Natural killer cell (primary cell): ENCODE measurements around the gene KRT13. TPM values are rescaled to one million over a fixed set of nuclear protein-coding genes. Genes with fewer than 3 reads are reported as not detected.
"Not testable (repeated sequence)": the region's sequence is repeated elsewhere in the genome, so short reads cannot be mapped to it uniquely, and the experiment has no call there.

Experiments
- ATAC-seq, 3 donors: fragments of 150-1000 bp in 2 of 3; fragments of 200-7000 bp in 1 of 3; cut with Tn5 transposase; 1 replicate in 1 of 3; 2 replicates in 2 of 3; pipeline ENCODE4 v1.10.0; 2021; ENCODE audit warnings: mild to moderate bottlenecking in 2 of 3, moderate library complexity in 2 of 3
- DNase-seq, 2 donors: peaks; one replicate each; pipeline versions ENCODE4 v3.0.0 to v3.0.0-alpha.2; 2013 to 2021; ENCODE audit warnings: mixed read lengths in 1 of 2
- H3K27ac ChIP-seq: one replicate; pipeline ENCODE4 v1.5.1; 2013; ENCODE audit warnings: mild to moderate bottlenecking, low read length
- H3K27me3 ChIP-seq: one replicate; pipeline ENCODE4 v1.6.1; 2013; ENCODE audit warnings: low read length; ENCODE audit not compliant: control insufficient read depth, insufficient read depth
- H3K36me3 ChIP-seq: one replicate; pipeline ENCODE4 v1.6.1; 2013; ENCODE audit warnings: low read length; ENCODE audit not compliant: control insufficient read depth, insufficient read depth
- H3K4me1 ChIP-seq: one replicate; pipeline ENCODE4 v1.6.1; 2013; ENCODE audit warnings: low read length; ENCODE audit not compliant: control insufficient read depth, insufficient read depth
- H3K4me3 ChIP-seq: one replicate; pipeline ENCODE4 v1.5.1; 2013; ENCODE audit warnings: low read length
- H3K9me3 ChIP-seq: one replicate; pipeline ENCODE4 v1.6.1; 2013; ENCODE audit warnings: low read length; ENCODE audit not compliant: control insufficient read depth, insufficient read depth
- H3K27ac Mint-ChIP-seq, 2 donors: one replicate each; pipeline ENCODE4 v1.8.0; 2022; ENCODE audit warnings: mild to moderate bottlenecking in 2 of 2, mixed read lengths in 2 of 2, moderate library complexity in 1 of 2
- H3K27me3 Mint-ChIP-seq, 2 donors: one replicate each; pipeline ENCODE4 v1.8.0; 2022; ENCODE audit warnings: low read depth in 2 of 2, mixed read lengths in 2 of 2
- H3K36me3 Mint-ChIP-seq: one replicate; pipeline ENCODE4 v1.8.0; 2022; ENCODE audit warnings: mixed read lengths
- H3K4me1 Mint-ChIP-seq, 2 donors: one replicate each; pipeline ENCODE4 v1.8.0; 2022; ENCODE audit warnings: mixed read lengths in 2 of 2
- H3K4me3 Mint-ChIP-seq: one replicate; pipeline ENCODE4 v1.8.0; 2022; ENCODE audit warnings: mild to moderate bottlenecking, moderate library complexity, mixed read lengths
- H3K9me3 Mint-ChIP-seq, 2 donors: one replicate each; pipeline ENCODE4 v1.8.0; 2022; ENCODE audit warnings: mixed read lengths in 2 of 2
- WGBS: methylation state at CpG from one replicate; pipeline ENCODE4 v1.1.7; 2013; ENCODE audit warnings: missing lambda C conversion rate; ENCODE audit not compliant: insufficient coverage; 5-methylcytosine and 5-hydroxymethylcytosine counted together
- intact Hi-C: fragments of 100-400 bp; cut with micrococcal nuclease; formaldehyde crosslinking; loops from one replicate; pipeline ENCODE4 v1.14.2; 2022
- total RNA-seq, 4 donors: library from RNA; stranded (reverse); fragments of 120-200 nt in 1 of 4; gene quantifications; one replicate each; pipeline versions ENCODE4 v1.2.3 to v1.2.4, GENCODE V29; 2013 to 2022
- TF ChIP-seq, protein P1 (sequence below): fragments of 200-600 bp; IDR thresholded peaks from one replicate; pipeline ENCODE4 v1.8.0; 2022; ENCODE audit warnings: antibody characterized with exemption

Gene KRT13
- total RNA-seq, 3 donors from 2014 or later (not counting 1 experiment from before 2014, with no cell fraction given): not detected

DNA sequence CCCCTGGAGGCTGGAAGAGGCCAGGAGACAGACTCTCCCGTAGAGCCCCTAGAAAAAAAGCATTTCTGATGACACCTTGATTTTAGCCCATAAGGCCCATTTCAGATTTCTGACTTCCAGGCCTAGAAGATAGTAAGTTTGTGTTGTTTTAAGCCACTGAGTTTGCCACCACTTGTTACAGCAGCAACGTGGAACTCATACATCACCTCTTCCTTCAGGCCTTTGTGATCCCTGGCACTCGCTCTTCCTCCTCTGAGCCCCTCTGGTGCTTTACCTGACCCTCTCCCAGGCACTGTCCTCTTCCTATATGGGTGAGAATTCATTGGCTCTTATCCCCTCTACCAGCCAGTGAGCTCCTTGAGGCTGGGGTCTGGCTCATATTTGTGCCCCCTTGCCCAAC, 41.4 kb upstream of the KRT13 start:
- Histone ChIP-seq H3K36me3 (no peaks in the 10 kb centered on the region), H3K27ac (no peak overlapping the region), H3K27me3 (no peaks in the 10 kb centered on the region), H3K4me3 (no peak overlapping the region), H3K9me3 (no peaks in the 10 kb centered on the region), H3K4me1 (peaks cover 17% of the 10 kb centered on the region)
- TF ChIP-seq, protein P1, sequence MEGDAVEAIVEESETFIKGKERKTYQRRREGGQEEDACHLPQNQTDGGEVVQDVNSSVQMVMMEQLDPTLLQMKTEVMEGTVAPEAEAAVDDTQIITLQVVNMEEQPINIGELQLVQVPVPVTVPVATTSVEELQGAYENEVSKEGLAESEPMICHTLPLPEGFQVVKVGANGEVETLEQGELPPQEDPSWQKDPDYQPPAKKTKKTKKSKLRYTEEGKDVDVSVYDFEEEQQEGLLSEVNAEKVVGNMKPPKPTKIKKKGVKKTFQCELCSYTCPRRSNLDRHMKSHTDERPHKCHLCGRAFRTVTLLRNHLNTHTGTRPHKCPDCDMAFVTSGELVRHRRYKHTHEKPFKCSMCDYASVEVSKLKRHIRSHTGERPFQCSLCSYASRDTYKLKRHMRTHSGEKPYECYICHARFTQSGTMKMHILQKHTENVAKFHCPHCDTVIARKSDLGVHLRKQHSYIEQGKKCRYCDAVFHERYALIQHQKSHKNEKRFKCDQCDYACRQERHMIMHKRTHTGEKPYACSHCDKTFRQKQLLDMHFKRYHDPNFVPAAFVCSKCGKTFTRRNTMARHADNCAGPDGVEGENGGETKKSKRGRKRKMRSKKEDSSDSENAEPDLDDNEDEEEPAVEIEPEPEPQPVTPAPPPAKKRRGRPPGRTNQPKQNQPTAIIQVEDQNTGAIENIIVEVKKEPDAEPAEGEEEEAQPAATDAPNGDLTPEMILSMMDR: no peak
- peaks cover 9 to 23% of the 10 kb centered on the region in 2 donors for H3K4me1 Mint-ChIP-seq
- WGBS: 88% methylated on average over 3 of the region's 3 CpGs
- ATAC-seq (no peak), DNase-seq (no peak)
- H3K27ac Mint-ChIP-seq: peak overlapping the region in 1 of 2 donors; percentile 47
- peaks cover 6 to 17% of the 10 kb centered on the region in 2 donors for H3K27me3 Mint-ChIP-seq
- no peaks in the 10 kb centered on the region for H3K36me3 Mint-ChIP-seq
- intact Hi-C loops: loop anchor here (5.0 kb wide), 1 partner anchor 640 kb away; no protein-coding TSS in a partner anchor
- no peak overlapping the region for H3K4me3 Mint-ChIP-seq
- H3K9me3 Mint-ChIP-seq: peaks cover 0 to 3% of the 10 kb centered on the region in 2 donors

DNA sequence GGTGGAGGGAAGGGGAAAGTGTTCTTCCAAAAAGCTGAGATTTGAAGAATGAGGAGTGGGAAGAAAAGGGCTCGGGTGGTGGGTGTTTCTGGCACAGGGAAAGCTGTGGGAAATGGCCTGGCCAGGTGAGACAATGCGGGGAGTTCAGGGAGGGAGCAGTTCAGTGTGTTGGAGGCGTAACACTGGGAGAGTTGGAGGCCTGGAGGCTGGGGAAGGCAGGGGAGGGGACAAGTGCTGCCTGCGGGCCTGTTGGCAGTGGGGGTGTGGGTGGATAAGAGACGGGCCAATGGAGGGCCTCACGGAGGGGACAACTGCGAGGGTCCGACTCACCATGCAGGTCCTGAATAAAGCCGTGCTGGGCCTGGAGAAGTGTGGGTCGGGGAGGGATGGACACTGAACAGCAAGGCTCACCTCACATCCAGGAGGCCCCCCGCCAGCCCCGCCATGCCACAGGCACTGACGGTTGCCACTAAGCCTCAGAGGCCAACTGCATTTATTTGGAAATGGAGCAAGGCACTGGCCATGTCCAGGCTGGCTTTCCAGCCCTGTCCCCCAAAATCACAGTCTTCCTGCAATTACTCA, 40.5 kb upstream of the KRT13 start:
- Histone ChIP-seq H3K27ac (no peak overlapping the region), H3K4me3 (no peak overlapping the region), H3K9me3 (no peaks in the 10 kb centered on the region), H3K36me3 (no peaks in the 10 kb centered on the region), H3K27me3 (no peaks in the 10 kb centered on the region), H3K4me1 (peaks cover 17% of the 10 kb centered on the region)
- Mint-ChIP-seq H3K4me3 (no peak overlapping the region), H3K36me3 (no peaks in the 10 kb centered on the region), H3K4me1 (peaks cover 9 to 23% of the 10 kb centered on the region in 2 donors), H3K27ac (no peak overlapping the region), H3K9me3 (peaks cover 0 to 3% of the 10 kb centered on the region in 2 donors), H3K27me3 (peaks cover 6 to 16% of the 10 kb centered on the region in 2 donors)
- intact Hi-C loops: loop anchor here (5.0 kb wide), 1 partner anchor 639 kb away; no protein-coding TSS in a partner anchor
- DNase-seq: no peak
- 84% methylated on average over 13 of the region's 13 CpGs for WGBS
- ATAC-seq: no peak
- TF ChIP-seq, protein P1: no peak

DNA sequence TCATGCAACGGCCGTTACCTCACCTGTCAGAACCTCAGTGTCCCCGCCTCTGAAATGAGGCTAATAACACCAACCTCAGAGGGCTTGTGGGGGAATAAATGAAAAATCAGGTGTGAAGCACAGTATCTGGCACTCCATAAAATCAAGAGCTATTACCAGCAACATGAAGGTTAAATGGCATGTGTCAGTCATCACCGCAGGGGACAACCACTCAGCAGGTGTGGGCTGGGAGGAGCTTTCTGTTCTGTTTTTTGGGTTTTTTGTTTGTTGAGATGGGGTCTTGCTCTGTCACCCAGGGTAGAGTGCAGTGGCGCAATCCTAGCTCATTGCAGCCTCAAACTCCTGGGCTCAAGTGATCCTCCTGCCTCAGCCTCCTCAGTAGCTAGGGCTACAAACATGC, 39.5 kb upstream of the KRT13 start:
- H3K27me3 Mint-ChIP-seq: peaks cover 6 to 20% of the 10 kb centered on the region in 2 donors
- Histone ChIP-seq H3K9me3 (no peaks in the 10 kb centered on the region), H3K27me3 (no peaks in the 10 kb centered on the region), H3K36me3 (no peaks in the 10 kb centered on the region), H3K4me1 (peaks cover 17% of the 10 kb centered on the region), H3K27ac (no peak overlapping the region), H3K4me3 (no peak overlapping the region)
- intact Hi-C loops: loop anchor here (5.0 kb wide), 1 partner anchor 638 kb away; no protein-coding TSS in a partner anchor
- TF ChIP-seq, protein P1: no peak
- H3K9me3 Mint-ChIP-seq: peaks cover 0 to 3% of the 10 kb centered on the region in 2 donors
- H3K36me3 Mint-ChIP-seq: no peaks in the 10 kb centered on the region
- WGBS: 94% methylated on average over 5 of the region's 5 CpGs
- peaks cover 9 to 23% of the 10 kb centered on the region in 2 donors for H3K4me1 Mint-ChIP-seq
- DNase-seq (no peak), ATAC-seq (no peak)
- H3K27ac Mint-ChIP-seq: no peak overlapping the region
- no peak overlapping the region for H3K4me3 Mint-ChIP-seq

DNA sequence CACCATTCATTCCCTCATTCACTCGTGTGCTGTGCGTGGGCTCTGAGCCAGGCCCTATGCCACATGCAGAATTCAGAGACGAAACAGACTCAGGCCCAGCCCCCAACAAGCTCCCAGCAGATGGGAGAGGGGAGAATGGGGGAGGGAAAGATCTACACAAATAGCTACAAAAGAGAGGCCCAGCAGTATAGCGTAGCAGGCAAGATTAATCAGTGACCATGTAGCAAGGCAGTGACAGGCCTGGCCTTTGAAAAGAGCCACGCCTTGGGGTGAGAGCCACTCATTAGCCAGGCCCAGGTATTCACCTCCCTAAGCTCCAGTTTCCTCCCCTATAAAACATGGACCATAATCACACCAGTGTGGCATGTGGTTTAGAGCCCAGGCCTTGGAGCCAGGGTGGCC, 39.1 kb upstream of the KRT13 start:
- no peak for DNase-seq
- Mint-ChIP-seq H3K4me3 (no peak overlapping the region), H3K4me1 (peaks cover 8 to 22% of the 10 kb centered on the region in 2 donors), H3K9me3 (peaks cover 0 to 3% of the 10 kb centered on the region in 2 donors), H3K36me3 (no peaks in the 10 kb centered on the region), H3K27me3 (peaks cover 4 to 19% of the 10 kb centered on the region in 2 donors), H3K27ac (no peak overlapping the region)
- Histone ChIP-seq H3K4me3 (no peak overlapping the region), H3K36me3 (no peaks in the 10 kb centered on the region), H3K4me1 (peaks cover 14% of the 10 kb centered on the region), H3K9me3 (no peaks in the 10 kb centered on the region), H3K27ac (no peak overlapping the region), H3K27me3 (no peaks in the 10 kb centered on the region)
- WGBS: 87% methylated on average over 5 of the region's 5 CpGs
- intact Hi-C loops: no loop called here
- TF ChIP-seq, protein P1: no peak
- no peak for ATAC-seq

DNA sequence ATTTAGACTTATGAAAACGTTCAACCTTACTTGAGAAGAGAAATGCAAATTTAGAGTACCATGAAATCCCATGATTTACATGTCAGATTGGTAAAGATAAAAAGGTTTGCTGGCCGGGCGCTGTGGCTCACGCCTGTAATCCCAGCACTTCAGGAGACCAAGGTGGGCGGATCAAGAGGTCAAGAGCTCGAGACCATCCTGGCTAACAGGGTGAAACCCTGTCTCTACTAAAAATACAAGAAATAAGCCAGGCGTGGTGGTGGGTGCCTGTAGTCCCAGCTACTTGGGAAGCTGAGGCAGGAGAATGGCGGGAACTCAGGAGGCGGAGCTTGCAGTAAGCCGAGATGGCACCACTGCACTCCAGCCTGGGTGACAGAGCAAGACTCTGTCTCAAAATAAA, 37.4 kb upstream of the KRT13 start:
- H3K36me3 ChIP-seq, H3K4me1 ChIP-seq, H3K27me3 ChIP-seq, H3K27ac Mint-ChIP-seq, ATAC-seq, H3K27ac ChIP-seq, H3K9me3 Mint-ChIP-seq, H3K4me3 ChIP-seq, DNase-seq, intact Hi-C loops, H3K4me1 Mint-ChIP-seq, H3K9me3 ChIP-seq, H3K4me3 Mint-ChIP-seq, H3K36me3 Mint-ChIP-seq: not testable (repeated sequence)
- 81% methylated on average over 10 of the region's 10 CpGs for WGBS
- H3K27me3 Mint-ChIP-seq: peaks cover under 1 to 17% of the 10 kb centered on the region in 2 donors
